ENCODE measurements around the gene SCYGR5.
"Not testable (repeated sequence)": the region's sequence is repeated elsewhere in the genome, so short reads cannot be mapped to it uniquely, and the experiment has no call there.

The SCYGR5 gene

GRCh38 chr2:227665189-227665940, 1.2 kb upstream of the SCYGR5 start:
- no peak overlapping the region for H3K4me2 ChIP-seq (ENCODE audit: low read length)
- no peak overlapping the region for H2AFZ ChIP-seq (ENCODE audit: low read length)
- H3K79me2 ChIP-seq (ENCODE audit: insufficient read depth, low read length), result no peaks in the 10 kb centered on the region
- H3K9ac ChIP-seq (ENCODE audit: low read length), result no peak overlapping the region
- no peak overlapping the region for H3K4me3 ChIP-seq (ENCODE audit: low read depth, low read length, poor library complexity, severe bottlenecking)
- H3K27ac ChIP-seq (ENCODE audit: low read depth, low read length, poor library complexity, severe bottlenecking), result no peak overlapping the region
- H3K27me3 ChIP-seq (ENCODE audit: insufficient read depth, low read length), result peaks cover 5% of the 10 kb centered on the region; the same call in 1 of the 2 replicates
- TF ChIP-seq EZH2 (IDR thresholded peaks at IDR 0.05; ENCODE audit: borderline replicate concordance, low read length), result no peak
- no peak for TF ChIP-seq CTCF (IDR thresholded peaks at IDR 0.05; ENCODE audit: low read length)
- H3K9me3 ChIP-seq (ENCODE audit: low read length), result no peaks in the 10 kb centered on the region
- no peaks in the 10 kb centered on the region for H3K36me3 ChIP-seq (ENCODE audit: insufficient read depth, low read length)
- no peaks in the 10 kb centered on the region for H3K9me2 ChIP-seq (ENCODE audit: low read depth, low read length)
- no peaks in the 10 kb centered on the region for H3F3A ChIP-seq (ENCODE audit: insufficient read depth, low read length)
- H4K20me1 ChIP-seq (ENCODE audit: insufficient read depth, low read length), result no peaks in the 10 kb centered on the region
- no peaks in the 10 kb centered on the region for H3K4me1 ChIP-seq (ENCODE audit: insufficient read depth, low read length, severe bottlenecking)

GRCh38 chr2:227671170-227671905, 4.7 kb downstream of the SCYGR5 start:
- no peak overlapping the region for H3K9ac ChIP-seq (ENCODE audit: low read length)
- H3K79me2 ChIP-seq (ENCODE audit: insufficient read depth, low read length), result no peaks in the 10 kb centered on the region
- no peaks in the 10 kb centered on the region for H3K36me3 ChIP-seq (ENCODE audit: insufficient read depth, low read length)
- TF ChIP-seq EZH2 (IDR thresholded peaks at IDR 0.05; ENCODE audit: borderline replicate concordance, low read length) (no peak), CTCF (IDR thresholded peaks at IDR 0.05; ENCODE audit: low read length) (no peak)
- no peaks in the 10 kb centered on the region for H3K27me3 ChIP-seq (ENCODE audit: insufficient read depth, low read length)
- no peak overlapping the region for H3K27ac ChIP-seq (ENCODE audit: low read depth, low read length, poor library complexity, severe bottlenecking)
- H3K4me2 ChIP-seq (ENCODE audit: low read length), result no peak overlapping the region
- no peaks in the 10 kb centered on the region for H4K20me1 ChIP-seq (ENCODE audit: insufficient read depth, low read length)
- H3K4me3 ChIP-seq (ENCODE audit: low read depth, low read length, poor library complexity, severe bottlenecking), result no peak overlapping the region
- H3K9me2 ChIP-seq (ENCODE audit: low read depth, low read length), result no peaks in the 10 kb centered on the region
- H3F3A ChIP-seq (ENCODE audit: insufficient read depth, low read length), result no peaks in the 10 kb centered on the region
- no peaks in the 10 kb centered on the region for H3K9me3 ChIP-seq (ENCODE audit: low read length)
- no peak overlapping the region for H2AFZ ChIP-seq (ENCODE audit: low read length)
- no peaks in the 10 kb centered on the region for H3K4me1 ChIP-seq (ENCODE audit: insufficient read depth, low read length, severe bottlenecking)

DNA sequence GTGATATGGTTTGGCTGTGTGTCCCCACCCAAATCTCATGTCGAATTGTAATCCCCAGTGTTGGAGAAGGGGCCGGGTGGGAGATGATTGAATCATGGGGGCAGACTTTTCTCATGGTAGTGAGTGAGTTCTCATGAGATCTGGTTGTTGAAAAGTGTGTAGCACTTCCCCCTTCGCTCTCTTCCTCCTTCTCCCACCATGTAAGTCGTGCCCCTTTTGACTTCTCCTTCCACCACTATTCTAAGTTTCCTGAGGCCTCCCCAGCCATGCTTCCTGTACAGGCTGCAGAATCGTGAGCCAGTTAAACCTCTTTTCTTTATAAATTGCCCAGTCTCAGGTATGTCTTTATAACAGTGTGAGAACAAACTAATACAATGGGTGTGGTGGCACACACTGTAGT, 7.0 kb downstream of the SCYGR5 start:
- not testable (repeated sequence) for H3K4me3 ChIP-seq (ENCODE audit: low read depth, low read length, poor library complexity, severe bottlenecking); H3K9me2 ChIP-seq (ENCODE audit: low read depth, low read length); H3K4me1 ChIP-seq (ENCODE audit: insufficient read depth, low read length, severe bottlenecking); H3K36me3 ChIP-seq (ENCODE audit: insufficient read depth, low read length); H3K4me2 ChIP-seq (ENCODE audit: low read length); H3K27me3 ChIP-seq (ENCODE audit: insufficient read depth, low read length); H4K20me1 ChIP-seq (ENCODE audit: insufficient read depth, low read length); H3K27ac ChIP-seq (ENCODE audit: low read depth, low read length, poor library complexity, severe bottlenecking); H2AFZ ChIP-seq (ENCODE audit: low read length); H3K9ac ChIP-seq (ENCODE audit: low read length); H3F3A ChIP-seq (ENCODE audit: insufficient read depth, low read length); H3K9me3 ChIP-seq (ENCODE audit: low read length); H3K79me2 ChIP-seq (ENCODE audit: insufficient read depth, low read length)

Measured in OCI-LY1 (cell line).